Measurements from ENCODE around the gene EOMES.

Gene EOMES

DNA sequence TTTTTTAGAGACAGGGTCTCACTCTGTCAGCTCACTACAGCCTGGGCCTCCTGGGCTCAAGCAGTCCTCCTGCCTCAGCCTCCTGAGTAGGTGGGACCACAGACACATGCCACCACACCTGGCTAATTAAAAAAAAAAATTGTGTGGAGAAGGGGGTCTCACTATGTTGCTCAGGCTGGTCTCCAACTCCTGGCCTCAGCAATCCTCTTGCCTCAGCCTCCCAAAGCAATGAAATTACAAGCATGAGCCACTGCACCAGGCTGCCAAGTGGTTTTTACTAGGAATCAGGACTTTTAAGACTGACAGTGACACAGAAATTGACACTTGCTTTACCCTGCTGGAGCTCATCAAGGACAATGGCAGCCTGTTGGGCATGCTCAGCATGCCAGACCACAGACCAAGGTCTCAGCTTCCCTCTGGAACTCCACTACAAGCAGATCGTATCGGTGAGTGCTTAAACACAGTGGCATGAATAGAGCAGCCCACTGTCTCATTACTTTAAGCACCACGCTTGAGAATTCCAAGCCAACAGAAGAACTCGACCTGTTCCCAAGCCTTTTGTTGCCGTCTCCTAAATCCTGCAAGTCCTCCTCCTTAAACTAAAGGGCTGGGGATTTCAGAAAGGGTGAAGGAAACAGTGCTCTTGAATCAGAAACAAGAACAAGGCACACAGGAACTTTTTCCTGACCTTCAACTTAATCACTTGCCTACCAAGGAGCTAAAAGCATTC lies 41.4 kb downstream of the EOMES start:
- Histone ChIP-seq H3K4me1 (peaks cover 5 to 17% (median 10%) of the 10 kb centered on the region in 10 experiments; a peak in 16 of 20 replicates), H3K9ac (peak overlapping the region in 6 of 11 experiments; percentile 11 to 62 (median 52); a peak in 6 of 22 replicates), H3K9me3 (replicated peaks in 1 of 11) (no peaks in the 10 kb centered on the region; a peak in 1 of 22 replicates), H3K27me3 (no peaks in the 10 kb centered on the region), H3K4me2 (peak overlapping the region in 9 of 11 experiments; percentile 6 to 74 (median 22); a peak in 8 of 22 replicates), H3K4me3 (no peak overlapping the region), H3K27ac (peak overlapping the region; percentile 9 to 72 (median 51); a peak in 18 of 22 replicates), H3K36me3 (no peaks in the 10 kb centered on the region), H4K20me1 (no peaks in the 10 kb centered on the region)
- TF ChIP-seq Cebpa-rat (IDR thresholded peaks at IDR 0.05), result no peak

DNA sequence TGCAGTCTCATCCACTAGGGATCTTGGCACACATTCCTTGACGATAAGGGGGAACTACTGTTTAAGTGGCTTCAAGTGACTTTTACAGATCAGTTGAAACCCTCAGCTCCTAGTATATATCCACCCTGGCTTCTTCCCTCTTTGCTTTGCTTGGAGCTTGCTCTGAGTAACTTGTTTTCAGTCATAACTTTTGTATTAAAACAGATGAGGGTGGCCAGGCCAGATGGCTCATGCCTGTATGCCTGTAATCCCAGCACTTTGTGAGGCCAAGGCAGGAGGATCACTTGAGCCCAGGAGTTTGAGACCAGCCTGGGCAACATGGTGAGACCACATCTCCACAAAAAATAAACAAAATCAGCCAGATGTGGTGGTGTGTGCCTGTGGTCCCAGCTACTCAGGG lies 42.4 kb downstream of the EOMES start:
- peaks cover 0 to 2% (median 0%) of the 10 kb centered on the region in 11 experiments; a peak in 4 of 22 replicates for H3K9me3 ChIP-seq (replicated peaks in 1 of 11)
- H3K4me3 ChIP-seq, result no peak overlapping the region
- H3K9ac ChIP-seq, result no peak overlapping the region
- no peaks in the 10 kb centered on the region for H4K20me1 ChIP-seq
- no peaks in the 10 kb centered on the region for H3K36me3 ChIP-seq
- peak overlapping the region in 1 of 11 experiments; percentile 74; a peak in 1 of 22 replicates for H3K4me2 ChIP-seq
- H3K4me1 ChIP-seq, result peaks cover 5 to 17% (median 10%) of the 10 kb centered on the region in 10 experiments; a peak in 16 of 20 replicates
- H3K27ac ChIP-seq, result 0 out of 22 replicates have a peak overlapping the region, but pooled peaks of 1 of the 11 experiments have one; percentile 27
- no peaks in the 10 kb centered on the region for H3K27me3 ChIP-seq
- no peak for TF ChIP-seq Cebpa-rat (IDR thresholded peaks at IDR 0.05)

DNA sequence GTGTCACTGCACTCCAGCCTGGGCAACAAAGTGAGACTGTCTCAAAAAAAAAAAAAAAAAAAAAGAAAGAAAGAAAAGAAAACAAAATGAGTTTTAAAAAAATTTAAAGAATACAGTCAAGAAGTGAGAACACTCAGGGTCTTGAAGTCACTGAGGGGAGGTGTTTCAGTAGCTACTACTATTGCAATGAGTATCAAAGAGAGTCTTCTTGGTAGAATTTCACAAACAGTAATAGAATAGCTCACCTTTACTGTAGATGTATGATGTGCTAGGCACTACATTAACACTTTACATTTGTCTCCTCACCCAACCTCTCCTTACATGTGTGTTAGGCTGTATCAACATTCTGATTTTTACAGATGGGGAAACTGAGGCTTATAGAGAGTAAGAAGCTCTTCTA lies 43.9 kb downstream of the EOMES start:
- no peak for TF ChIP-seq Cebpa-rat (IDR thresholded peaks at IDR 0.05)
- H3K36me3 ChIP-seq, result no peaks in the 10 kb centered on the region
- peaks cover 0 to 16% (median 0%) of the 10 kb centered on the region in 11 experiments; a peak in 6 of 22 replicates for H3K9me3 ChIP-seq (replicated peaks in 1 of 11)
- H3K4me3 ChIP-seq, result no peak overlapping the region
- H4K20me1 ChIP-seq, result no peaks in the 10 kb centered on the region
- no peak overlapping the region for H3K4me2 ChIP-seq
- H3K4me1 ChIP-seq, result peaks cover 5 to 18% (median 10%) of the 10 kb centered on the region in 10 experiments; a peak in 16 of 20 replicates
- no peak overlapping the region for H3K27ac ChIP-seq
- H3K9ac ChIP-seq, result no peak overlapping the region
- H3K27me3 ChIP-seq, result no peaks in the 10 kb centered on the region

DNA sequence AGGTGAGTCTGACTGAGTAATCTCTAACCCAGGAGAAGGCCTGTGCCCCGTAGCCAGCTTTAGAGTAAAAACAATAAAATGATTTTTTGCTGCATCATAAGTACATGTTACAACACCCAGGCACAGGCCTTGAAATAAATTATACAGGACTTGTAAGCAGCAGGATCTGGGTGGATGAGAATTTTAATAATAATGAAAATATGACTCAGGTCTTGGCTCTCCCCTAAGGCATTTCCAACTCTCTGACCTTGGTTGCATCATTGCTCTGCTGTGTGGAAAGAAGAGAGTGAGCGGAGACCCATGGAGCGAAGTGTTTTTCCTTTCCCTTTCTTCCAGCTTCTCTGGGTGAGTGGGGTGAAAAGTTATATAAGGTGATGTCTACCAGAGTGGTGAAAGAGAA lies 44.6 kb downstream of the EOMES start:
- no peak for TF ChIP-seq Cebpa-rat (IDR thresholded peaks at IDR 0.05)
- Histone ChIP-seq H3K27me3 (no peaks in the 10 kb centered on the region), H3K4me1 (peaks cover 5 to 19% (median 10%) of the 10 kb centered on the region in 10 experiments; a peak in 16 of 20 replicates), H3K36me3 (no peaks in the 10 kb centered on the region), H3K27ac (no peak overlapping the region), H4K20me1 (no peaks in the 10 kb centered on the region), H3K9me3 (replicated peaks in 1 of 11) (peaks cover 0 to 23% (median 0%) of the 10 kb centered on the region in 11 experiments; a peak in 6 of 22 replicates), H3K4me3 (no peak overlapping the region), H3K9ac (no peak overlapping the region), H3K4me2 (no peak overlapping the region)

DNA sequence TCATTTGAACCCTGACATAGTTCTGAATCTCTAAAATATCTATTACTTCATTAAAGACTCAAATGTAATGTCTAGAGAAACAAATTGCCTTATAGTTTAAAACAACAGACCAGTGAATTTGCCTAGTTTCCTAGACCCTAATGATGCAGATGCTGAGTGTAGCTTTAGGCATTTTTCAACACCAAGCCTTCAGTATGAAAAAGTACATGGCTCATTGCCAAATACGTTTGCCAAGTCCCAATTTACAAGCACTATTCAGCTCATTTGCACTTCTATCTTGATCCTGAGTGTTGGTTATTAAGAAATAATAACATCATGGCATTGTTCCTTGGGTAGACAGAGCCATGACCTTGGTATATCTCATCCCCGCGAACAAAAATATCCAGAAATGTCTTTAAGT lies 46.8 kb downstream of the EOMES start:
- H3K27me3 ChIP-seq, result no peaks in the 10 kb centered on the region
- no peak overlapping the region for H3K4me3 ChIP-seq
- peaks cover 0 to 11% (median 0%) of the 10 kb centered on the region in 10 experiments; a peak in 6 of 20 replicates for H3K4me1 ChIP-seq
- H3K36me3 ChIP-seq, result no peaks in the 10 kb centered on the region
- no peak overlapping the region for H3K9ac ChIP-seq
- H4K20me1 ChIP-seq, result no peaks in the 10 kb centered on the region
- H3K4me2 ChIP-seq, result no peak overlapping the region
- no peak for TF ChIP-seq Cebpa-rat (IDR thresholded peaks at IDR 0.05)
- peaks cover 0 to 27% (median 0%) of the 10 kb centered on the region in 11 experiments; a peak in 7 of 22 replicates for H3K9me3 ChIP-seq (replicated peaks in 1 of 11)
- no peak overlapping the region for H3K27ac ChIP-seq

DNA sequence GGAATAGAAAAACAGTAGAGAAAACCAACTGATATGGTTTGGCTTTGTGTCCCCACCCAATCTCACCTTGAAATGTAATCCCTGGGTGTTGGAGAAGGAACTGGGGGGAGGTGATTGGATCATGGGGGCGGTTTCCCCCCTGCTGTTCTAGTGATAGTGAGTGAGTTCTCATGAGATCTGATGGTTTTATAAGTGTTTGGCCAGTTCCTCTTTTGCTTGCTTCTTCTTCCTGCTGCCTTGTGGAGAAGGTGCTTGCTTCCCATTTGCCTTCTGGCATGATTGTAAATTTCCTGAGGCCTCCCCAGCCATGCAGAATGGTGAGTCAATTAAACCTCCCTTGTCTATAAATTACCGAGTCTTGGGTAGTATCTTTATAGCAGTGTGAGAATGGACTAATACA lies 48.4 kb downstream of the EOMES start:
- Histone ChIP-seq H3K4me3 (no peak overlapping the region), H3K4me2 (no peak overlapping the region; a peak in 1 of 22 replicates), H4K20me1 (no peaks in the 10 kb centered on the region), H3K36me3 (no peaks in the 10 kb centered on the region), H3K9ac (no peak overlapping the region), H3K27me3 (no peaks in the 10 kb centered on the region), H3K4me1 (peaks cover 0 to 17% (median 0%) of the 10 kb centered on the region in 10 experiments; a peak in 3 of 20 replicates), H3K9me3 (replicated peaks in 1 of 11) (peaks cover 0 to 27% (median 0%) of the 10 kb centered on the region in 11 experiments; a peak in 7 of 22 replicates), H3K27ac (peak overlapping the region in 1 of 11 experiments; percentile 25; a peak in 1 of 22 replicates)
- TF ChIP-seq Cebpa-rat (IDR thresholded peaks at IDR 0.05), result no peak

DNA sequence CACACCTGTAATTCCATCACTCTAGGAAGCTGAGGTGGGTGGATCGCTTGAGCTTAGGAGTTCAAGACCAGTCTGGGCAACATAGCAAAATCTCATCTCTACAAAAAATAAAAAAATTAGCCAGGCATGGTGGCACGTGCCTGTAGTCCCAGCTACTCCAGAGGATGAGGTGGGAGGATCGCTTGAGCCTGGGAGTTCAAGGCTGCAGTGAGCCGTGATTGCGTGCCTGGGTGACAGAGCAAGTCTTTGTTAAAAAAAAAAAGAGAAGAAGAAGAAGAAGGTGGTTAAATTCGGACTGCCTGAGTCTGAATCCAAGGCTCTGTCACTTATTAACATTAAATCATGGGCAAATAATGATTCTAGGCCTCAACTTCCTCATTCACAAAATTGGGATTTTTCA lies 51.0 kb downstream of the EOMES start:
- Histone ChIP-seq H3K27ac (no peak overlapping the region), H3K4me3 (no peak overlapping the region), H3K36me3 (no peaks in the 10 kb centered on the region), H3K4me2 (no peak overlapping the region), H3K4me1 (peaks cover 6 to 39% (median 11%) of the 10 kb centered on the region in 10 experiments), H3K27me3 (no peaks in the 10 kb centered on the region), H4K20me1 (no peaks in the 10 kb centered on the region), H3K9ac (no peak overlapping the region), H3K9me3 (replicated peaks in 1 of 11) (peaks cover 0 to 27% (median 0%) of the 10 kb centered on the region in 11 experiments; a peak in 7 of 22 replicates)
- no peak for TF ChIP-seq Cebpa-rat (IDR thresholded peaks at IDR 0.05)

DNA sequence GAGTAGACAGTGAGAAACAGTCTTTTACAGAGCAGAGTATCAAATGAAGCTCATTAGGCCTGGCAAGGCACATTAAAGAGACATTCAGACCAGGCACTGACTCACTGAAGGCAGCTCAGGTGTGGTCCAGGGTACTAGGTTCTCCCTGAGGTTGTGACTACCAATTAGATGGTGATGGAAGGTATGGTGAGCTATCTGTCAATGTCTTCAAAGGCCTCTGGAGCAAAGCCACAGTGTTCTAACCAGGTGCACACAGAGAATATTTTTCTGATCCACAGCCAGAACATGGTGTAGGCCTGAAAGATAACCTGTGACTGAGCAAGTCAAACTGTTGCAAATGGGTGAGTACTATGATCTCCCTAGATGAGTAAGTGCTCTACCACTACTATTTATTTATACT lies 51.5 kb downstream of the EOMES start:
- Histone ChIP-seq H3K4me3 (no peak overlapping the region), H3K4me2 (no peak overlapping the region), H3K27me3 (no peaks in the 10 kb centered on the region), H3K4me1 (peaks cover 11 to 44% (median 15%) of the 10 kb centered on the region in 10 experiments), H3K9me3 (replicated peaks in 1 of 11) (peaks cover 0 to 27% (median 0%) of the 10 kb centered on the region in 11 experiments; a peak in 7 of 22 replicates), H3K9ac (no peak overlapping the region), H3K27ac (no peak overlapping the region), H3K36me3 (no peaks in the 10 kb centered on the region), H4K20me1 (no peaks in the 10 kb centered on the region)
- no peak for TF ChIP-seq Cebpa-rat (IDR thresholded peaks at IDR 0.05)

DNA sequence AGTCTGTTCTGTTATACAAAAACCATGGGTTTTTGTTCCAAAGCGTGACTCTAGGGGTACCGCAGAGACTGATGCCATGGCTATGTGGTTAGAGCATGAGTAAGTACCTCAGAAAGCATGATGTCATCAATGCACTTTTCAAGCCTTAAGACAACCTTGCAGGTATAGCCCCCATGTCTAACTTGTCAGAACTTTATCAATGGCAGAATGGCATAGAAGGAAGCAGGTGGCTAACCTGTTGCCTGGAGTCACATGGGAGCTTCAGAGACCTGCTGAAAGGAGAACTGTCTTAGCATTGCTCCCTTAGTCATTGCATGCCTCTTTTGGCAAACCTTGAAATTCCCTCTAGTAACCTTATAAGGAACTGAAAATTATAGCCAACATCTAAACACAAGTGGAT lies 52.5 kb downstream of the EOMES start:
- H3K9ac ChIP-seq, result no peak overlapping the region
- H3K9me3 ChIP-seq (replicated peaks in 1 of 11), result peaks cover 0 to 25% (median 0%) of the 10 kb centered on the region in 11 experiments; a peak in 7 of 22 replicates
- no peaks in the 10 kb centered on the region for H3K27me3 ChIP-seq
- H3K4me2 ChIP-seq, result peak overlapping the region in 1 of 11 experiments; percentile 37; a peak in 1 of 22 replicates
- no peak overlapping the region for H3K4me3 ChIP-seq
- no peak for TF ChIP-seq Cebpa-rat (IDR thresholded peaks at IDR 0.05)
- peaks cover 11 to 50% (median 16%) of the 10 kb centered on the region in 10 experiments for H3K4me1 ChIP-seq
- no peaks in the 10 kb centered on the region for H3K36me3 ChIP-seq
- no peak overlapping the region for H3K27ac ChIP-seq
- H4K20me1 ChIP-seq, result no peaks in the 10 kb centered on the region

All from BLaER1 treated with 17β-estradiol and CSF1 and Interleukin-3, amounts not matched to agents 10 nM and 100 nM (cell line).